Measurements from ENCODE around the gene GKAP1. TPM values are rescaled to one million over a fixed set of nuclear protein-coding genes. Genes with fewer than 3 reads are reported as not detected.
"Not testable (repeated sequence)": the region's sequence is repeated elsewhere in the genome, so short reads cannot be mapped to it uniquely, and the experiment has no call there.

Gene GKAP1
- total RNA-seq, 1 experiment from 2014 or later, result 1.5 TPM

DNA sequence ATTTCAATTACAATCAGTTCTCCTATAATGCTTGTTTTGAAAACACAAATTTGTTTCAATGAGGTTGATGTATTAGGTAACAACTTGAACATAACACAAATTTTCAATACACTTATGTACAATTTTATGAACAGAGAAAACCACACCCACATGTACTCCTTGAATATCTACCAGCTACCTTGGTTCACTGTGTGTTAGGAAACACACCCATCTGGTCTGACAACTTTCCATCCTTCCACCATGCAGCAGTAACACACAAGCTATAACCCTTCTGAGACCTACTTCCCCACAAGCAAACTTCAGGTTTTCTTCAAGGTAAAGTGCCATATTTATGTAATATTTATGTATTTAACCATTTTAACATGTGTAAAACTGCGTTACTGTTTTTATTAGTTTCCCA is 73.4 kb downstream of the GKAP1 start:
- no peak overlapping the region for H3K27ac ChIP-seq (ENCODE audit: low read length)
- TF ChIP-seq EZH2 (IDR thresholded peaks at IDR 0.05; ENCODE audit: low read length, unreplicated experiment), result no peak
- TF ChIP-seq EZH2phosphoT487 (IDR thresholded peaks at IDR 0.05; ENCODE audit: borderline replicate concordance, low read length), result no peak
- H3K27me3 ChIP-seq (ENCODE audit: low read length), result no peaks in the 10 kb centered on the region
- no peaks in the 10 kb centered on the region for H3K9me2 ChIP-seq (replicated peaks; ENCODE audit: low read length)
- H3K79me2 ChIP-seq (ENCODE audit: low read length), result no peaks in the 10 kb centered on the region
- H3K9ac ChIP-seq (ENCODE audit: low read length), result no peak overlapping the region
- intact Hi-C loops (cut with micrococcal nuclease), result no loop called here
- H3K9me3 ChIP-seq (ENCODE audit: low read length), result no peaks in the 10 kb centered on the region
- no TSS peak for BruUV-seq (replicated peaks)
- H3K4me3 ChIP-seq (ENCODE audit: low read length), result no peak overlapping the region
- H3K4me2 ChIP-seq (ENCODE audit: low read length), result no peak overlapping the region
- ChIA-PET CTCF (no interaction called here), POLR2A (ENCODE audit: unreplicated experiment) (no interaction called here)
- ATAC-seq (no peak), DNase-seq (peak; percentile 27)
- no peak overlapping the region for H2AFZ ChIP-seq (ENCODE audit: low read length)
- H4K20me1 ChIP-seq (ENCODE audit: low read length), result no peaks in the 10 kb centered on the region
- no peaks in the 10 kb centered on the region for H3K36me3 ChIP-seq (ENCODE audit: low read depth, low read length)
- no peaks in the 10 kb centered on the region for H3K4me1 ChIP-seq (ENCODE audit: insufficient read depth, low read length)
- H3F3A ChIP-seq (ENCODE audit: low read length, unreplicated experiment), result no peaks in the 10 kb centered on the region

DNA sequence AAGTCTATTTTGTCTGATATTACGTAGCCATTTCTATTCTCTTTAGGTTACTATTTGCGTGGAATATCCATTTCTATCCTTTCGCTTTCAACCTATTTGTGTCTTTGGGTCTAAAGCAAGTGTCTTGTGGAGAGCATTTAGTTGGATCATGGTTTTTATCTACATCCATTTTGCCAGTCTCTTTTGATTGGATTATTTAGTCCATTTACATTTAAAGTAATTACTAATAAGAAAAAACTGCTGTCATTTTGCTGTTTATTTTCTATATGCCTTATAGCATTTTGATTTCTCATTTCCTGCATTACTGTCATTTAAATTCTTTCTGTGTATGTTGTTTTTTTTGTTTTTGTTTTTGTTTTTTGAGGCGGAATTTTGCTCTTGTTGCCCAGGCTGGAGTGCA is 83.8 kb downstream of the GKAP1 start:
- Histone ChIP-seq H3K4me1 (ENCODE audit: insufficient read depth, low read length) (no peaks in the 10 kb centered on the region), H3K27ac (ENCODE audit: low read length) (no peak overlapping the region), H3K36me3 (ENCODE audit: low read depth, low read length) (no peaks in the 10 kb centered on the region), H3K9me2 (replicated peaks; ENCODE audit: low read length) (no peaks in the 10 kb centered on the region), H3K4me3 (ENCODE audit: low read length) (no peak overlapping the region), H3K9ac (ENCODE audit: low read length) (no peak overlapping the region), H3F3A (ENCODE audit: low read length, unreplicated experiment) (no peaks in the 10 kb centered on the region), H3K27me3 (ENCODE audit: low read length) (no peaks in the 10 kb centered on the region), H3K9me3 (ENCODE audit: low read length) (no peaks in the 10 kb centered on the region), H4K20me1 (ENCODE audit: low read length) (no peaks in the 10 kb centered on the region), H2AFZ (ENCODE audit: low read length) (no peak overlapping the region), H3K4me2 (ENCODE audit: low read length) (no peak overlapping the region), H3K79me2 (ENCODE audit: low read length) (no peaks in the 10 kb centered on the region)
- POLR2A ChIA-PET (ENCODE audit: unreplicated experiment), result no interaction called here
- intact Hi-C loops (cut with micrococcal nuclease), result no loop called here
- ATAC-seq, result no peak
- TF ChIP-seq, protein P1, sequence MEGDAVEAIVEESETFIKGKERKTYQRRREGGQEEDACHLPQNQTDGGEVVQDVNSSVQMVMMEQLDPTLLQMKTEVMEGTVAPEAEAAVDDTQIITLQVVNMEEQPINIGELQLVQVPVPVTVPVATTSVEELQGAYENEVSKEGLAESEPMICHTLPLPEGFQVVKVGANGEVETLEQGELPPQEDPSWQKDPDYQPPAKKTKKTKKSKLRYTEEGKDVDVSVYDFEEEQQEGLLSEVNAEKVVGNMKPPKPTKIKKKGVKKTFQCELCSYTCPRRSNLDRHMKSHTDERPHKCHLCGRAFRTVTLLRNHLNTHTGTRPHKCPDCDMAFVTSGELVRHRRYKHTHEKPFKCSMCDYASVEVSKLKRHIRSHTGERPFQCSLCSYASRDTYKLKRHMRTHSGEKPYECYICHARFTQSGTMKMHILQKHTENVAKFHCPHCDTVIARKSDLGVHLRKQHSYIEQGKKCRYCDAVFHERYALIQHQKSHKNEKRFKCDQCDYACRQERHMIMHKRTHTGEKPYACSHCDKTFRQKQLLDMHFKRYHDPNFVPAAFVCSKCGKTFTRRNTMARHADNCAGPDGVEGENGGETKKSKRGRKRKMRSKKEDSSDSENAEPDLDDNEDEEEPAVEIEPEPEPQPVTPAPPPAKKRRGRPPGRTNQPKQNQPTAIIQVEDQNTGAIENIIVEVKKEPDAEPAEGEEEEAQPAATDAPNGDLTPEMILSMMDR (conservative IDR thresholded peaks at IDR 0.05; ENCODE audit: low read depth, low read length), result no peak
- no peak for TF ChIP-seq EZH2phosphoT487 (IDR thresholded peaks at IDR 0.05; ENCODE audit: borderline replicate concordance, low read length)
- TF ChIP-seq EZH2 (IDR thresholded peaks at IDR 0.05; ENCODE audit: low read length, unreplicated experiment), result no peak
- CTCF ChIA-PET, result no interaction called here
- BruUV-seq (replicated peaks), result no TSS peak
- no peak for DNase-seq

DNA sequence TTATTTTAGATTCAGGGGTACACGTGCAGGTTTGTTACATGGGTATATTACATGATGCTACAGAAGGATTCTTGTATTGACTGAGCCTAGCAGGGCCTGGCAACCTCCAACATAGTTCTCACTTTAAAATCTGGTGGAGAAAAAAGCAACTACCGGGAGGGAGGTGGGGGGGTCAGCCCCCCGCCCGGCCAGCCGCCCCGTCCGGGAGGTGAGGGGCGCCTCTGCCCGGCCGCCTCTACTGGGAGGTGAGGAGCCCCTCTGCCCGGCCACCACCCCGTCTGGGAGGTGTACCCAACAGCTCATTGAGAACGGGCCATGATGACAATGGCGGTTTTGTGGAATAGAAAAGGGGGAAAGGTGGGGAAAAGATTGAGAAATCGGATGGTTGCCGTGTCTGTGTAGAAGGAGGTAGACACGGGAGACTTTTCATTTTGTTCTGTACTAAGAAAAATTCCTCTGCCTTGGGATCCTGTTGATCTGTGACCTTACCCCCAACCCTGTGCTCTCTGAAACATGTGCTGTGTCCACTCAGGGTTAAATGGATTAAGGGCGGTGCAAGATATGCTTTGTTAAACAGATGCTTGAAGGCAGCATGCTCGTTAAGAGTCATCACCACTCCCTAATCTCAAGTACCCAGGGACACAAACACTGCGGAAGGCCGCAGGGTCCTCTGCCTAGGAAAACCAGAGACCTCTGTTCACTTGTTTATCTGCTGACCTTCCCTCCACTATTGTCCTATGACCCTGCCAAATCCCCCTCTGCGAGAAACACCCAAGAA is 88.8 kb downstream of the GKAP1 start:
- intact Hi-C loops (cut with micrococcal nuclease); H3K27ac ChIP-seq (ENCODE audit: low read length); ATAC-seq; POLR2A ChIA-PET (ENCODE audit: unreplicated experiment); H3K36me3 ChIP-seq (ENCODE audit: low read depth, low read length); H2AFZ ChIP-seq (ENCODE audit: low read length); H3K79me2 ChIP-seq (ENCODE audit: low read length); H3K27me3 ChIP-seq (ENCODE audit: low read length); H4K20me1 ChIP-seq (ENCODE audit: low read length); CTCF ChIA-PET; H3K4me1 ChIP-seq (ENCODE audit: insufficient read depth, low read length); H3K4me2 ChIP-seq (ENCODE audit: low read length); H3K9ac ChIP-seq (ENCODE audit: low read length); BruUV-seq (replicated peaks); H3K9me3 ChIP-seq (ENCODE audit: low read length); DNase-seq; H3F3A ChIP-seq (ENCODE audit: low read length, unreplicated experiment); H3K4me3 ChIP-seq (ENCODE audit: low read length); H3K9me2 ChIP-seq (replicated peaks; ENCODE audit: low read length): not testable (repeated sequence)

DNA sequence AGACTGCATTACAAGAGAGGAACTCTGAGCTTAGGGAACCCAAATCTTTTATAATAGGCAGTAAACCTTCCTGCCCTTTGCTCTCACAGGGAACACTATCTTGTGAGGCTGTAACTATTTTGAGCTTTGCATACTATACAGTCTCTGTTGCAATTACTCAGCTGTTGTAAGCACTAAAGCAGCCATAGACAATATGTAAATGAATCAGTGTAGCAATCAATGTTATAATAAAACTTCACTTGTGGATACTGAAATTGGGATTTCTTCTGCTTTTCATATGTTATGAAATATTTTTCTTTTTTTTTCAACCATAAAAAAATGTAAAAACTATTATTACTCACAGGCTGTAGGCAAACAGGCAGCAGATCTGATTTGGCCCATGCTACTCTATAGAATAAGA is 93.1 kb downstream of the GKAP1 start:
- Histone ChIP-seq H3K9ac (ENCODE audit: low read length) (no peak overlapping the region), H4K20me1 (ENCODE audit: low read length) (no peaks in the 10 kb centered on the region), H2AFZ (ENCODE audit: low read length) (no peak overlapping the region), H3K4me2 (ENCODE audit: low read length) (no peak overlapping the region), H3K79me2 (ENCODE audit: low read length) (no peaks in the 10 kb centered on the region), H3K9me3 (ENCODE audit: low read length) (no peaks in the 10 kb centered on the region), H3K9me2 (replicated peaks; ENCODE audit: low read length) (no peaks in the 10 kb centered on the region), H3K36me3 (ENCODE audit: low read depth, low read length) (no peaks in the 10 kb centered on the region), H3K4me1 (ENCODE audit: insufficient read depth, low read length) (no peaks in the 10 kb centered on the region), H3K4me3 (ENCODE audit: low read length) (no peak overlapping the region), H3F3A (ENCODE audit: low read length, unreplicated experiment) (no peaks in the 10 kb centered on the region), H3K27ac (ENCODE audit: low read length) (no peak overlapping the region), H3K27me3 (ENCODE audit: low read length) (no peaks in the 10 kb centered on the region)
- CTCF ChIA-PET, result no interaction called here
- intact Hi-C loops (cut with micrococcal nuclease), result no loop called here
- POLR2A ChIA-PET (ENCODE audit: unreplicated experiment), result no interaction called here
- TF ChIP-seq EZH2 (IDR thresholded peaks at IDR 0.05; ENCODE audit: low read length, unreplicated experiment) (no peak), EZH2phosphoT487 (IDR thresholded peaks at IDR 0.05; ENCODE audit: borderline replicate concordance, low read length) (no peak)
- TF ChIP-seq, protein P1 (conservative IDR thresholded peaks at IDR 0.05; ENCODE audit: low read depth, low read length), result no peak
- DNase-seq, result no peak
- BruUV-seq (replicated peaks), result no TSS peak
- ATAC-seq, result no peak
